HG02588 (cell line): ENCODE data around the gene OPHN1.
"Not testable (repeated sequence)": the region's sequence is repeated elsewhere in the genome, so short reads cannot be mapped to it uniquely, and the experiment has no call there.

Experiments used
- ATAC-seq: cut with Tn5 transposase; IDR thresholded peaks from one replicate; pipeline ENCODE4 v1.9.1; 2021; ENCODE audit warnings: mild to moderate bottlenecking, moderate library complexity; ENCODE audit not compliant: unreplicated experiment

OPHN1 gene

DNA sequence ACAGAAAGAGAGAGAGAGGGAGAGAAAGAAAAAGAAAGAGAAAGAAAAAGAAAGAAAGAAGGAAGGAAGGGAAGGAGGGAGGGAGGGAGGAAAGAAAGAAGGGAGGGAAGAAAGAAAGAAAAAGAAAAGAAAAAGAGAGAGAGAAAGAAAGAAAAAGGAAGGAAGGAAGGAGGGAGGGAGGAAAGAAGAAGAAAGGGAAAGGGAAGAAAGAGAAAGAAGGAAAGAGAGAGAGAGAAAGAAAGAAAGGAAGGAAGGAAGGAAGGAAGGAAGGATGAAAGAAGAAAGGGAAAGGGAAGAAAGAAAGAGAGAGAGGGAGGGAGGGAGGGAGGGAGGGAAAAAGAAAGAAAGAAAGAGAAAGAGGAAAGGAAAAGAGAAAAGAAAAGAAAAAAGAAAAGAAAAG lies 10.8 kb downstream of the OPHN1 start:
- no peak for ATAC-seq

DNA sequence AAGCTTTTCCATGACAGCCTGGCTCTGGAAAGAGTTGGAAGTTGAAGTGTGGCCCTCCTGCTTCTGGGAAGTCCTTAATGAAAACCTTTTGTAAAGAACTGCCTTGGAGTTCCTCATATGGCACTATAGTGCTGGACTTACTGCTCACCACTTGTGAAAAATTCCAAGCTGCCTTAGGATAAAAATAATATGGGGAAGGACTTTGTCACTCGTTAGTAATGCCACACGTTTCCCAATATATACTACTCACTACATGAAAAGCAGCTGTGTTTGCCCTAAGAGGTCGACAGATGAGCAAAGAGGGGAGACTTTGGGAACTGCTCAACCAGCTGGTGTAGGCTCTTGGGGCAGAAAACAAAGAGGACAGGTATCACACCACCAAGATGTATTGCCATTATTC lies 11.7 kb downstream of the OPHN1 start:
- no peak for ATAC-seq

- no peak for ATAC-seq
Observed at GRCh38 chrX:68420559-68420958, 12.7 kb downstream of the OPHN1 start.

GRCh38 chrX:68419975-68420374 lies 13.3 kb downstream of the OPHN1 start:
- no peak for ATAC-seq

DNA sequence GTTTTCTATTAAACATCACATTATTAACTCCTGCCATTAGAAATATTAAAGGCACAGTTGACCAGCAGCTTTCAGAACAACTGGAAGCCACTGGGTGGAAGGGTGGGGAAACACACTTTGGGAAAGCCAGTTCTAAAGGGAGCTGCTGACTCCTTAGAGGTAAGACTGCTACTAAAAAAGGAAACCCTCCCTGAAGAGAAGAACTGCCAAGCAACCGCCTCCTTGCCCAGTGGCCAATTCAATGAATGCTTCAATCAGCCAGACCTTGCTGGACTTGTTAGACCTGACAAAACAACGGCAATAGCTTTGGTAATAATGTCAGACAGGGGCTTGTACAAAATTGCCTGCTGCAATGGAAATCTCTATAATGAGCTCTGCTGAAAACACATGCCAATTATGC lies 15.6 kb downstream of the OPHN1 start:
- no peak for ATAC-seq

- ATAC-seq = no peak
Observed at GRCh38 chrX:68416592-68416991, 16.7 kb downstream of the OPHN1 start.

DNA sequence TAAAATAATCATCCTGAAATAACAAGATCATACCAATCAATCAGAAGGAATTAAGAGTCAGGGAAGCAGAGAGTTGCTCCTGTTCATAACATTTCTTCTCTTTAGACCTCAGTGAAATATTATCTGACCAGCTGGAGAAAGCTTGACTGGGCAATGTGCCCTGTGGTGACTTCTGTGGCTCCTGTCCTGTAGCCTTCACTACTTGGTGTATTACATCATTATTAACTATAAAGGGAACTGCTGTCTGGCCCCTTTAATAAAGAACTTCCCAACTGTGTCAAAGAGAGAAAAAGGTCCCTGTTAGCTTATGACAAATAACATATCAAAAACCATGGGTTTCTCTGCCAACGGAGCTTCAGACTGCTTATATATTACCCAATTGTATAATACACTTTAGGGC lies 18.0 kb downstream of the OPHN1 start:
- no peak for ATAC-seq

- ATAC-seq = no peak
Observed at GRCh38 chrX:68413254-68413653, 20.0 kb downstream of the OPHN1 start.

DNA sequence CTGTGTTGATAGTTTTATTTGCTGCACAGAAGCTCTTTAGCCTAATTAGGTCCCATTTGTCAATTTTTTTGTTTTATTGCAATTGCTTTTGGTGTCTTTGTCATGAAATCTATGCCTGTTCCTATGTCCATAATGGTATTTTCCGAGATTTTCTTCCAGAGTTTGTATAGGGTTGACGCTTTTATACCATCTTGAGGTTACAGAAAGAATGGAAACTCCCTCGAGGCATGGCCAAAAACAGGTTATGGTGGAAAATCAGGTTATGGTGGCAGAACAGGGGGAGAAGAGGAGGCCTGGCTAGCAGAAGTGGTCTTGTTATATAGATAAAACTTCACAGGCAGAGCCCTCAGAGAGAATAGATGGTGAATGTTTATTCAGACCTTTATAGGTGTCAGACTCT lies 21.6 kb downstream of the OPHN1 start:
- ATAC-seq = no peak

DNA sequence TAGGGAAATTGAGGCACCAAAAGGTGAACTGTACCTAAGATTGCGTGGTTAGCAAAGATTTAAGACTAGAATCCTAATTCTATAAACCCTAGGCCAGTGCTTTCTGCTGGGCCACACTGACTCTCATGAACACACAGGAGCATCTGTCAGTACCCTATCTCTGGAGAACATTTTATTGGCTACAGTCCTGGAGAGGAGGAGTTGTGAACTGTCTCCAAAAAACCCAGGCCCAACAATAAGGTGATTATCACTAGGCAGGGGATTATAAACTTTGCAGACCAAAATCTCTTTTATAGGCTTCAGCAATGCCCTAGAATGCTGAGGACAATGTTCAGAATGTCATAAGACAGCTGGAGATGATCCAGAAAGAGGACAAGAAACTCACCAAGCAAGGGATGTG lies 24.1 kb downstream of the OPHN1 start:
- no peak for ATAC-seq

DNA sequence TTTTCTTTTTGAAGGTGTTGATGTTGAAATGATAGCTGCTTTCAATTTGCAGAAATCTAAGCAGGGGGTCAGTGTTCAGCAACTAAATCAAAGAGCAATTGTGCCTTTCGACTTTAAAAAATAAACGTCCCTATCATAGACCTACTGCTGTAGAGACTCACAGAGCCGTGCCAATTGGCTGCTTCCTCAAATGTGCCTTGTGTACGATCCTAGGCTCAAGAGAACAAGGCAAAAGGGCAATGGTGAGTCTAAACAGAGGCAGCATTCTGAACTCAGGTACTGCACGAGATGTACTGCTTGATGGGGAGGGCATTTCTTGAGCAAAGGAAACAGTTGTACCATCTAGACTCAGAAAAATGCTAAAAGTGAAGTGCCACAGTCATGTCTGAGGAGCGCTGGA lies 29.8 kb downstream of the OPHN1 start:
- ATAC-seq = no peak

- no peak for ATAC-seq
Observed at GRCh38 chrX:68403038-68403437, 30.3 kb downstream of the OPHN1 start.

DNA sequence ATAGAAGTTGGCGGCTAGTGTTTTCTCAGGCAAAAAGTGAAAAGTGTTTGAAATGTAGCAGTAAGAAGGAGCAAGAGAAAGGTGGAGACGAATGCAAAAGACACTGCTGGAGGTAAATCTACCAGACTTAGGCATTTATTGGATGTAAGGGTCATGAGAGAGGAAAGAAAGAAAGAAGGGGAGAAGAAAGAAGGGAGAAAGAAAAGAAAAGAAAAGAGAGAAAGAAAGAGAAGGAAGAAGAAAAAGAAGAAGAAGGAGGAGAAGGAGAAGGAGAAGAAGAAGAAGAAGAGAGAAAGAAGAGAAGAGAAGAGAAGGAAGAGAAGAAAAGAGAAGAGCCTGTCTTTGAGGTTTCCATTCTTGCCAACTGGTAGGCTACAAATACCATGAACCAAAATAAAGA lies 31.2 kb downstream of the OPHN1 start:
- ATAC-seq = no peak

GRCh38 chrX:68398291-68398690 lies 35.0 kb downstream of the OPHN1 start:
- ATAC-seq = no peak

- no peak for ATAC-seq
Observed at GRCh38 chrX:68396953-68397352, 36.3 kb downstream of the OPHN1 start.

GRCh38 chrX:68389419-68389960 lies 43.8 kb downstream of the OPHN1 start:
- not testable (repeated sequence) for ATAC-seq

DNA sequence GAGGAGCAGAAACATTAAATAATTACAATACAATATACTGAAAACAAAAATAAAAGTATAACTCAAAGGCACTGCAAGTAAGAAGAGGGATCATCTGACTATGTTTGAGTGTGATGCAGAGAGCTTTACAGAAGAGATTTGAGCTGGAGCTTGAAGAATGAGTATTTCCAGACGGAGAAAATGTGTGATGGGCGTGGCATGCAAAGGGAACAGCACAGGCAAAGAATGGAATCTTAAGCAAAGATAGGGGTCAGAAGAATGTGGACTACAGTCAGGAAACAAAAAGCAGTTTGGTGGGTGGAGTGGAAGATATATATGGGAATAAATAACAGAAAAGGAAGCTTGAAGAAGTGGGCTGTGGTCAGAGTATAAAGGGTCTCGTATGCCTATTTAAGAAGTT lies 45.5 kb downstream of the OPHN1 start:
- no peak for ATAC-seq

- ATAC-seq = no peak
Observed at GRCh38 chrX:68383540-68383939, 49.8 kb downstream of the OPHN1 start.

GRCh38 chrX:68377579-68377978 lies 55.7 kb downstream of the OPHN1 start:
- not testable (repeated sequence) for ATAC-seq

DNA sequence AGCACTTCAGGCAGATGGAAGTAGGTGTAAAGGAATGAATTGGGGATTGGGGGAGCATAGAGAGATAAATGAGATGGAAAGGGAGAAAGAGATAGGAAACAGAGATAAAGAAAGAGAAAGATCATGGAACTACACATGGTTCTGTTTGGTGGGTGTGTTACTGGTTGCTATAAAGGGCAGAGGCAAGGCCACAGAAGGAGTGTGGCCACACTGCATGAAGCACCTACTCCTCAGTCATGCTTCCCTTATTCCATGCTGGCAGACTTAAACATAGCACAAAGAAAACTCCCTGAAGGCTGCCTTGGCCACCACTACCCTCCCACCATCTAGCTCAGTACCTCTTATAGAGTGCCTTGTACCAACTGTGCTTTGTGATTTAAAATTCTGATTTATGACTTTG lies 56.9 kb downstream of the OPHN1 start:
- no peak for ATAC-seq

GRCh38 chrX:68375803-68376202 lies 57.5 kb downstream of the OPHN1 start:
- no peak for ATAC-seq

GRCh38 chrX:68372665-68373064 lies 60.6 kb downstream of the OPHN1 start:
- no peak for ATAC-seq

- no peak for ATAC-seq
Observed at GRCh38 chrX:68369559-68369958, 63.7 kb downstream of the OPHN1 start.

DNA sequence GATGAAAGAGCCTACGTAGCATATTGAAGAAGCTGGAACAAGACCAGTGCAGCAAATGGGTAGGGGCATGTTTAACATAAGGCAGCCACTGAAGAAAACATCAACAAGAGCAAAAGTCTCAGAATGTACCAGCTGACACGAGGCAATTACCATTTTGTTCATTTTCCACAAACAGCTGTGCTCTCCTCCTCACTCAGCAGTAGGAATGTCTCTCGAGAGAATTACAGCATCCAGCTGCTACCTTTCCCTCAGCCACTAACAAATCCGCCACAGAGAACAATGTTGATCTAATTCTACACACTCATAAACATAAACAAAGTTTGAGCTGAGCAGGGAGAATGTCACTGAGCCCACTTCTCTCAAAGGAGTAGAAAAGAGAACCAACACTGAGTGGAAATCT lies 68.0 kb downstream of the OPHN1 start:
- ATAC-seq = no peak
